ENCODE measurements around the gene CPEB2.

- TF ChIP-seq CTCF (IDR thresholded peaks at IDR 0.05): no peak
- TF ChIP-seq POLR2A (IDR thresholded peaks at IDR 0.05): no peak
- no peak for TF ChIP-seq EP300 (IDR thresholded peaks at IDR 0.05)
These were observed 86.2 kb downstream of the CPEB2 start for GRCh38 chr4:15088394-15089035.
